LoVo (cell line): ENCODE results near the gene CERT1.

Source experiments
- DNase-seq: peaks from one replicate; pipeline ENCODE4 v3.0.0-alpha.2; 2016; ENCODE audit warnings: low spot score

The CERT1 gene

GRCh38 chr5:75389430-75389829 is 122.0 kb downstream of the CERT1 start:
- no peak for DNase-seq

GRCh38 chr5:75387806-75388205 is 123.6 kb downstream of the CERT1 start:
- DNase-seq = no peak

- DNase-seq = no peak
These were observed 127.2 kb downstream of the CERT1 start for GRCh38 chr5:75384218-75384617.

GRCh38 chr5:75381456-75381855 is 130.0 kb downstream of the CERT1 start:
- DNase-seq = no peak

DNA sequence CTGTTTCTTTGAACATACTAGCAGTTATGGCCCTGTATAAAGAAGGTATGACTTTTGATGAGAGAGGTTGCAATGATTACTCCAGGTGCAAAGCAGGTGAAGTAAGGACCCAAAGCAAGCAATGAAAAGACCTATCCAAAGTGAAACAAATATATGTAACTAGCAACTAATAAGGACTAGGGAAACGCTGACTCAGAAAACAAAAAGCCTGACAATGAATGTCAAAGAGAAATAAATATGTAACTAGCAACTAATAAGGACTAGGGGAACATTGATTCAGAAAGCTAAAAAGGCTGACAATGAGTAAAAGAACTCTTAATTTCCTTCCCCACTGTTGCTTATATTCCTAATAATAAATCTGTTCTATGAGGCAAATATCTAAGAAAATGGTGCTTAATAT is 131.3 kb downstream of the CERT1 start:
- no peak for DNase-seq

DNA sequence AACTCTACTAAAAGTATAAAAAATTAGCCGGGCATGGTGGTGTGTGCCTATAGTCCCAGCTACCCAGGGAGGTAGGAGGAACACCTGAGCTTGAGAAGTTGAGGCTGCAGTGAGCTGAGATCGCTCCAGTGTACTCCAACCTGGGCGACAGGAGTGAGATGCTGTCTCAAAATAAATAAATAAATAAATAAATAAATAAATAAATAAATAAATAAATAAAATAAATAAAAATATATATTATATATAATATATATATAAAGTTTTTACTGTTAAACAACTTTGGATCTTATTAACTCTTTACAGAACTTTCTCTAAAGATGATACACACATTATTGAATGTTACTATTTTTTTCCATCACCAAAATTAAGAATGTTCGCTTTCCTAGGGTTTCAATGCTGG is 136.0 kb downstream of the CERT1 start:
- no peak for DNase-seq

GRCh38 chr5:75374394-75374814 is 137.0 kb downstream of the CERT1 start:
- DNase-seq = no peak

DNA sequence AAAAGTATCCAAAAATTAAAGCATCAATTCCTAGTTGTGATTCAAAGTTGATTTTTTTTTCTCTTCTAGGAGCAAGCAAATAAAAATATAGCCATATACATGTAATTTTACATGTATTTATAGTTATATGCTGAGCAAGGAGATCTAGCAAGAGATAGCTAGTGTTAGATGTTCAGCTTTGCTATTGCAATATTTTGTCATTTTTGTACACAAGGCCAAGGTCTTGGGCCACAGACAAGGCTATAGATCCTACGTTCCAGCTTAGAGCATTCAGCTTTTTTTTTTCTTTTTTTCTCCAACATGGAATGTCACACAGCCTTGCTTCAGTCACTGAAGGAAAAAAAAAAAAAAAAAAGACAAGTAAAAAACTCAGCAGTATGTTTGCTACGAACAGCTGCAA is 137.6 kb downstream of the CERT1 start:
- no peak for DNase-seq

- DNase-seq = no peak
These were observed 143.0 kb downstream of the CERT1 start for GRCh38 chr5:75368391-75368790.

- DNase-seq = no peak
These were observed 144.0 kb downstream of the CERT1 start for GRCh38 chr5:75367401-75367800.

DNA sequence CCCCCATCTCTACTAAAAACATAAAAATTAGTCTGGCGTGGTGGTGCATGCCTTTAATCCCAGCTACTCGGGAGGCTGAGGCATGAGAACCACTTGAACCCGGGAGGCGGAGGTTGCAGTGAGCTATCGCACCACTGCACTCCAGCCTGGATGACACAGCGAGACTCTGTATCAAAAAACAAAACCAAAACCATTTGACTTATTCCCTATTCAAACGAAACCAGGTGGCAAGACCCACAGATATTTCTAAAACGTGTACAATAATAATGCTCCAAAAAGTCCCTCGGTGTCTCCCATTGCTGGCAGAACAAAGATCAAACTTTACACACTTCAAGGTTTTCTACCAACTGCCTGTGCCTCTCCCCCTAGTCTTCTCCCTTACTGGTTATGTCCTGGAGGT is 144.6 kb downstream of the CERT1 start:
- no peak for DNase-seq

DNA sequence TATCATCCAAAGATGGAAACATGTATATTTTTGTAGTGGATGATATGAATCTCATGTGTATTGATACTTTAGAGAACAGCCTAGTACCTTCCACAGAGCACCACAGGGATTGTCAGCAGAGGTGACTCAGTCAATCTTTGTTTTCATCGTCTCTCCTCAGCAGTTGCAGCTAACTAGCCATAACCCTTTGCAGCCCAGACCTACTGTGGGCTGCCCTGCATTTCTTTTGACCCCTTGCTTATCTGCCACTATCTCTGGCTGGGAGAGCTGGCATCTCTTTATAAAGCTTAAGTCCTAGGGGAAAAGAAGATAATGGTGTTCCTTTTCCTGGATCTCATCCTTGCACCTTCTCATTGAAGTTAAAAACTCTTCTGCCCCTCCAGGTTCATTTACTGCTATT is 145.7 kb downstream of the CERT1 start:
- DNase-seq = no peak

GRCh38 chr5:75364571-75365280 is 146.7 kb downstream of the CERT1 start:
- DNase-seq = no peak

GRCh38 chr5:75363726-75364495 is 147.5 kb downstream of the CERT1 start:
- DNase-seq = no peak

DNA sequence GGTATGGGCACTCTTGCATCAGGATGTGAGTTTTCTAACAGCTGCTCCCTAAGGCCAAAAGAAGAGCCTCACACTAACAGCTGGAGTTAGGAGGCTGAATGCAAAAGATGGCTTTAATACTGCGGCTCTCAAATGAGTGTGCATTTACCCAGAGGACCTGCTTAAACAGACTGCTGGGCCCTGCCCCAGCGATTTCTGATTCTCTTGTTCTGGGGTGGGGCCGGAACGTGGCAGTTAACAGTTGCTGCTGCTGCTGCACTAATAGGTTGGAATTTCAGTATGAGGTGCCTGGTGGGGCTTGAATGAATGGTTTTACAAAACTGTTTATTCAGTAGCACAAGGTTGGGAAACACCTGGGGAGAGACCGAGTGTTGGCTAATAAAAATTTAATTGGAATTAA is 148.3 kb downstream of the CERT1 start:
- DNase-seq = no peak

DNA sequence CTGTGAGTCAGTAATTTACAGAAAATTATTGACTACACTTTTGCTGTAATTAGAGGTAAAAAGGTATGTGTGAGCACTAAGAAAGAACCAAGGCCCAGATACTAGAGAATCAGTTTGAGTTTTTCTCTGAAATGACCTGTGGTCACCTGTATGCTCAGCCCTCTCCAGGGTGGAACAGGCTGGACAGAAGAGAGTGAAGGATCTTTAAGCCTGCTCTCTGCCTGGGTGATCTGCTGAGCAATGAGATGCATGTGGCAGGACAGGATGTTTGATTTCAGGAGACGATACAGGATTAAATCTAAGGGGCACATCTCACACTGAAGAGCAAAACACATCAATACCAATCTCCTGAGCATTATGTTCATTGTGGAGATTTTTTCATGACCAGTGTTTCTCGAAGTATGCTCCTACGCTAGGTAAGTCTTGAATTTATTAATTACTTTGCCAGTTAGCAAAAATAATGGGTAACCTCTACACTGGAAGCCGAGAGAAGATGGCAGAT is 148.9 kb downstream of the CERT1 start:
- DNase-seq = no peak

- no peak for DNase-seq
These were observed 150.1 kb downstream of the CERT1 start for GRCh38 chr5:75361310-75361709.

DNA sequence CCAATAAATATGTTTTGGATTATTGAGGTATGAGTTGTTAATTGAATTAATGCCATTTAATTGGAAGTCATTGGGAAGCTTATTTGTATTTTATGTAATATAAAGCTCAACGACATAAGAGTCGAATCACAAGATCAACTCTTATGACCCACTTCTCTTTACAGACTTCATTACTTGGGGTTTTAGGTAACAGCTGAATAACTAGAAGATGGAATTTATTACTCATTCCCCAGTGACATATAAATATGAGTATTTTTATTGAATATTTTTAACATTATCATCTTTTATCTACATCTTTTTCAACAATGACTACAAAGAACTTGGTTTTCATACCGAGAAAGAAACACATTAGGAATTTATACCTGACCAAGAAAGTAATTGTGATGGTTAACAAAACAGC is 153.3 kb downstream of the CERT1 start:
- no peak for DNase-seq

DNA sequence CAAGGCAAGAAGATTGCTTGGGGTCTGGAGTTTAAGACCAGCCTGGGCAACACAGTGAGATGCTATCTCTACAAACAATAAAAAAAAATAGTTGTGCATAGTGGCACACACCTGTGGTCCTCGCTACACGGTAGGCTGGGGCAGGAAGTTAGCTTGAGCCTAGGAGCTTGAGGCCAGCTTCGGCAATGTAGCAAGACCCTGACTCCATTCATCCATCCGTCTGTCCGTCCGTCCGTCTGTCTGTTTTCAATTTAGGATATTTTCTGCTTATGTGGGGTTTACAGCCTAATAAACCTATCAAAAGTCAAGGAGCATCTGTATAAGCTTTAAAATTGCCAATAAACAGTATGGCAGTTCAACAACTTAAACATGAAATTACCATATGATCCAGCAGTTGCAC is 154.7 kb downstream of the CERT1 start:
- DNase-seq = no peak

DNA sequence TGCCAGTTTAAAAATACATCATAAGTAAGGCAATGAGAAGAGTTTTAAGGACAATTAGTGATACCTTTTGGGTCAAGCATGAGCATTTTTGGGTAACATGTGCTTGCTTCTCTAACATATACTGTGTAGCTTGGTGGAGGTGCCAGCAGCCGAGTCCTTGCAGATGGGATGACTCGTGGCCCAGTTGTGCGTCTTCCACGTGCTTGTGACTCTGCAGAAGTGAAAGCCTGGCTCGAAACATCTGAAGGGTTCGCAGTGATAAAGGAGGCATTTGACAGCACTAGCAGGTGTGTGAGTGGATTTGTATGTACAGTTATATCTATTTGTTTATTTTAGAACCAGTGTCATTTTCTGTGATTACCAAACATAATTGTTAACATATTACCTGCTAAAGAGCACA is 156.2 kb downstream of the CERT1 start:
- no peak for DNase-seq

DNA sequence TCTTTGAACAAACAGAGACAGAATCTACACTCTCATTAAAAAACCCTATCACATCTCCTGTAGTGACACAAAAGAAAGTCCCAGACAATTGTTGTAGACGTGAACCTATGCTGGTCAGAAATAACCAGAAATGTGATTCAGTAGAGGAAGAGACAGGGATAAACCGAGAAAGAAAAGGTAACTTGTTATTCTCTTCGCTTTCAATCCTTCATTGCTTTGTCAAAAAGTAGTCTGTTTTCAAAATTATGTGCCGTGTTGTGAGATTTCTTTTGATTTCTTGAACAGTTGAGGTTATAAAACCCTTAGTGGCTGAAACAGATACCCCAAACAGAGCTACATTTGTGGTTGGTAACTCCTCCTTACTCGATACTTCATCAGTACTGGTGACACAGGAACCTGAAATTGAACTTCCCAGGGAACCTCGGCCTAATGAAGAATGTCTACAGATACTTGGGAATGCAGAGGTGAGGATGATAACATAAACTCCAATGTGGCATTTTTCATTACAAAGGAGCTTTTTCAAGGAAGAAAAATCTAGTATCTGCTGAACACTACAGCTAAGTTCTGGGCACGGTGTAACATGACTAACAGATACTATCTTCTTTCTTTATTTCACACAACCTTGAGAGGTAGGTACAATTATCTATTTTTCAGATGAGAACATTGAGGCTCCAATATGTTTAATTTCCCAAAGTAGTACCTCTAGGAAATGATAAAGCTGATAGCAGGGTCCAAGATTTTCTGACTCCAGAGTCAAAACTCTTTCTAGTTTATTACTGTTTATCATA is 160.1 kb downstream of the CERT1 start:
- DNase-seq = no peak

GRCh38 chr5:75349663-75350062 is 161.8 kb downstream of the CERT1 start:
- DNase-seq = no peak

DNA sequence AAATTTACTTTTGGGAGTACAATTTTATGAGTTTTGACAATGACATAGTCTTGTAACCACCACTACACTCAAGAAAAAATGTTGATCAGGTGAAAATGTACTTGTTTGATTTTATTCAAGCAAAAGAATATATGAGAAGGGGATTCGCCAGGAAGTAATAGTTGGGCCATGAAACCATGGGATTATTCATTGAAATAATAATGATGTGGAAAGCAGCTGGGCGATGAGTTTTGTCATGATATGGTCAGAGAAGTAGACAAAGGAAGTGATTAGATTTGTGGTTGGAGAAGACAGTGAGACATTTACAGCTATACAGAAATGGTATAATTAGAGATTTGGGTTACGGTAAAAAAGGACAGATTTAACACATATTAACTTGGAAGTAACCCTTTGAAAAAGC is 163.2 kb downstream of the CERT1 start:
- no peak for DNase-seq
